Fibroblast of lung (primary cell): ENCODE data around the gene NEDD4L. TPM values are rescaled to one million over a fixed set of nuclear protein-coding genes. Genes with fewer than 3 reads are reported as not detected.

Experiments
- DNase-seq, 2 donors: peaks; one replicate each; pipeline versions ENCODE4 v3.0.0 to v3.0.0-alpha.2; 2010; ENCODE audit warnings: low read depth in 2 of 2
- H2AFZ ChIP-seq: 2 replicates; pipeline ENCODE4 v1.5.1; 2012; ENCODE audit warnings: low read length, control low read depth, inconsistent platforms
- H3K27ac ChIP-seq: 2 replicates; pipeline ENCODE4 v1.5.1; 2011; ENCODE audit warnings: low read length, control low read depth; ENCODE audit not compliant: insufficient read depth
- H3K27me3 ChIP-seq: 2 replicates; pipeline ENCODE4 v1.5.1; 2011; ENCODE audit warnings: mild to moderate bottlenecking, low read length; ENCODE audit not compliant: control insufficient read depth, insufficient read depth
- H3K36me3 ChIP-seq: 2 replicates; pipeline ENCODE4 v1.5.1; 2011; ENCODE audit warnings: low read length; ENCODE audit not compliant: control insufficient read depth, insufficient read depth
- H3K4me1 ChIP-seq: 2 replicates; pipeline ENCODE4 v1.5.1; 2011; ENCODE audit warnings: low read length; ENCODE audit not compliant: control insufficient read depth, insufficient read depth; ENCODE audit errors: extremely low read depth
- H3K4me2 ChIP-seq: 2 replicates; pipeline ENCODE4 v1.5.1; 2011; ENCODE audit warnings: low read length, control low read depth; ENCODE audit not compliant: insufficient read depth; ENCODE audit errors: extremely low read depth
- H3K4me3 ChIP-seq, 4 experiments: fragments of 200-600 bp in 1 of 4; sonication (generic) in 1 of 4; replicated peaks in 1 of 4; 2 replicates each; pipeline ENCODE4 v1.5.1; 2011 to 2016; ENCODE audit warnings: low read length in 4 of 4, low read depth in 3 of 4, mild to moderate bottlenecking in 3 of 4, control low read depth in 2 of 4, inconsistent platforms in 1 of 4, mixed read lengths in 1 of 4; ENCODE audit not compliant: insufficient read depth in 1 of 4; ENCODE audit errors: control extremely low read depth in 1 of 4
- H3K79me2 ChIP-seq: 2 replicates; pipeline ENCODE4 v1.5.1; 2012; ENCODE audit warnings: mild to moderate bottlenecking, low read length, inconsistent platforms; ENCODE audit not compliant: control insufficient read depth, insufficient read depth
- H3K9ac ChIP-seq: 2 replicates; pipeline ENCODE4 v1.5.1; 2011; ENCODE audit warnings: mild to moderate bottlenecking, low read length, control low read depth; ENCODE audit not compliant: insufficient read depth
- H3K9me3 ChIP-seq: 2 replicates; pipeline ENCODE4 v1.5.1; 2012; ENCODE audit warnings: low read depth, low read length; ENCODE audit not compliant: control insufficient read depth, insufficient read depth
- H4K20me1 ChIP-seq: 2 replicates; pipeline ENCODE4 v1.5.1; 2011; ENCODE audit warnings: low read length; ENCODE audit not compliant: control insufficient read depth, insufficient read depth; ENCODE audit errors: extremely low read depth
- CTCF ChIP-seq, 2 donors: IDR thresholded peaks in 1 of 2; conservative IDR thresholded peaks in 1 of 2; 1 replicate in 1 of 2; 2 replicates in 1 of 2; pipeline ENCODE4 v1.5.1; 2011 to 2012; ENCODE audit warnings: low read length in 2 of 2, control low read depth in 1 of 2, inconsistent platforms in 1 of 2, low read depth in 1 of 2, mild to moderate bottlenecking in 1 of 2
- EZH2 ChIP-seq: IDR thresholded peaks from 2 replicates; pipeline ENCODE4 v1.5.1; 2012; ENCODE audit warnings: low read length, control low read depth, mild to moderate bottlenecking; ENCODE audit errors: missing control alignments
- polyA plus RNA-seq, 2 donors: library from polyadenylated mRNA; depleted of rRNA in 1 of 2; stranded (reverse) in 1 of 2; unstranded in 1 of 2; fragments of >200 nt; gene quantifications; 2 replicates each; pipeline ENCODE4 v1.2.1, GENCODE V29; 2011 to 2012; ENCODE audit warnings: missing spikeins in 1 of 2
- total RNA-seq: library from RNA; depleted of rRNA; stranded (reverse); fragments of >200 nt; gene quantifications from 2 replicates; pipeline ENCODE4 v1.2.1, GENCODE V29; 2014

Gene NEDD4L
- total and polyA plus RNA-seq, 2 donors (not counting 1 experiment from before 2014, with no cell fraction given), result 5.5 to 18.7 TPM

DNA sequence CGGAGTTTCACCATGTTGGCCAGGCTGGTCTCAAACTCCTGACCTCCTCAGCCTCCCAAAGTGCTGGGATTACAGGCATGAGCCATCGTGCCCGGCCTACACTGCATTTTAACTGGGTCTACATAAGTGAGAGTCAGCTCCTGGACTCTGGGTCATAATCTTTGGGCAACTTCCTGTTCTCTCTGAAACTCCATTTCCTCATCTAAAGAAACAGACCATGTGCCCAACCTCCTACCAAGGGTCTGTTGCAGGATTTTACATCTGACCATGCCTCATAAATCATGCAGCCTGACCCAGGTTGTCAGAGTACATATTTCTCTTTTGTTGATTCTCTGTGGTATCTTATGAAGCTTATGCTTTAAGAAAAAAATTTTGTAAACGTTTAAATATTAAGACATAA, 304.5 kb downstream of the NEDD4L start:
- no peak for DNase-seq
- no peak overlapping the region for H3K4me3 ChIP-seq
- H4K20me1 ChIP-seq, result no peaks in the 10 kb centered on the region
- H3K79me2 ChIP-seq, result no peaks in the 10 kb centered on the region
- H3K27me3 ChIP-seq, result no peaks in the 10 kb centered on the region
- H3K27ac ChIP-seq, result no peak overlapping the region
- no peak for TF ChIP-seq CTCF (conservative IDR thresholded peaks at IDR 0.05 in 1 of 2, IDR thresholded peaks at IDR 0.05 in 1 of 2; ENCODE audit: low read depth in 1 of 2, low read length in 2 of 2)
- no peak for TF ChIP-seq EZH2
- no peaks in the 10 kb centered on the region for H3K9me3 ChIP-seq
- no peaks in the 10 kb centered on the region for H3K36me3 ChIP-seq
- no peaks in the 10 kb centered on the region for H3K4me1 ChIP-seq
- no peak overlapping the region for H3K9ac ChIP-seq
- H3K4me2 ChIP-seq, result no peak overlapping the region
- no peak overlapping the region for H2AFZ ChIP-seq

DNA sequence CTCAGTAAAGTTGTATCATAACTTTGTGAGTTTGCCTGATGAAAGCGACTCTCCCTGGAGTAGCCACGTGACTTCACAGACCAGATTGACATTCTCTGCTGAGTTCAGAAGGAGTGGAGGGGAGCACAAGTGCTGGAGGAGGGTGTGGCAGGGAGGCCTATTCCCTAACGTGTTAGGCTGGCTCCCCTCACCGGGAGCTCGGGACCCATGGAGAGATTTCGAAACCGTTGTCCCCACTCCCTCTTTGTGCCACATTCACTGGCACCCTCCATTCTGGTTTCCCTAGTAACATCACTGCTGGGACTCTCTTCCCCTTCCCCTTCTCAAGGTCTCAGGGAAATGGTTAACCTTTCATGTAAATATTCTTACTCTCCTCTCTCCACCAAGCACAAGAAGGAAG, 304.9 kb downstream of the NEDD4L start:
- H3K27ac ChIP-seq, result no peak overlapping the region
- H3K4me2 ChIP-seq, result no peak overlapping the region
- H3K9ac ChIP-seq, result no peak overlapping the region
- H3K36me3 ChIP-seq, result no peaks in the 10 kb centered on the region
- H2AFZ ChIP-seq, result no peak overlapping the region
- H3K9me3 ChIP-seq, result no peaks in the 10 kb centered on the region
- H4K20me1 ChIP-seq, result no peaks in the 10 kb centered on the region
- TF ChIP-seq CTCF (conservative IDR thresholded peaks at IDR 0.05 in 1 of 2, IDR thresholded peaks at IDR 0.05 in 1 of 2; ENCODE audit: low read depth in 1 of 2, low read length in 2 of 2) (no peak), EZH2 (no peak)
- H3K4me1 ChIP-seq, result no peaks in the 10 kb centered on the region
- H3K79me2 ChIP-seq, result no peaks in the 10 kb centered on the region
- DNase-seq, result no peak
- H3K27me3 ChIP-seq, result no peaks in the 10 kb centered on the region
- H3K4me3 ChIP-seq, result no peak overlapping the region

- Histone ChIP-seq H3K36me3 (no peaks in the 10 kb centered on the region), H3K9ac (no peak overlapping the region)
Observed at GRCh38 chr18:58349650-58350049, 305.6 kb downstream of the NEDD4L start.

More at GRCh38 chr18:58349650-58350049, 305.6 kb downstream of the NEDD4L start:
- no peaks in the 10 kb centered on the region for H3K9me3 ChIP-seq
- H4K20me1 ChIP-seq, result no peaks in the 10 kb centered on the region
- DNase-seq, result no peak
- no peak for TF ChIP-seq EZH2
- TF ChIP-seq CTCF (conservative IDR thresholded peaks at IDR 0.05 in 1 of 2, IDR thresholded peaks at IDR 0.05 in 1 of 2; ENCODE audit: low read depth in 1 of 2, low read length in 2 of 2), result no peak
- no peak overlapping the region for H2AFZ ChIP-seq
- H3K79me2 ChIP-seq, result no peaks in the 10 kb centered on the region
- H3K4me2 ChIP-seq, result no peak overlapping the region
- no peak overlapping the region for H3K27ac ChIP-seq
- H3K4me3 ChIP-seq, result no peak overlapping the region
- no peaks in the 10 kb centered on the region for H3K4me1 ChIP-seq
- no peaks in the 10 kb centered on the region for H3K27me3 ChIP-seq
